ENCODE measurements around the gene FOXP1. TPM values are rescaled to one million over a fixed set of nuclear protein-coding genes. Genes with fewer than 3 reads are reported as not detected.

Gene FOXP1
- total RNA-seq, 2 donors from 2014 or later = 41.7 to 94.3 TPM

- H3K36me3 Mint-ChIP-seq (ENCODE audit: low read depth) = no peaks in the 10 kb centered on the region
- Histone ChIP-seq H3K36me3 (ENCODE audit: control insufficient read depth, insufficient read depth, low read length) (no peaks in the 10 kb centered on the region), H3K9ac (ENCODE audit: extremely low read depth, low read length, poor library complexity, severe bottlenecking) (no peak overlapping the region), H3K9me3 (ENCODE audit: control insufficient read depth, low read length) (no peaks in the 10 kb centered on the region), H3K4me3 (ENCODE audit: low read length) (no peak overlapping the region), H3K27ac (ENCODE audit: low read depth, low read length) (no peak overlapping the region), H3K27me3 (ENCODE audit: control insufficient read depth, insufficient read depth, low read length, poor library complexity, severe bottlenecking) (no peaks in the 10 kb centered on the region), H3K4me1 (ENCODE audit: control insufficient read depth, insufficient read depth, low read length) (no peaks in the 10 kb centered on the region)
- H3K4me1 Mint-ChIP-seq = no peaks in the 10 kb centered on the region
- H3K27me3 Mint-ChIP-seq (ENCODE audit: insufficient read depth) = no peaks in the 10 kb centered on the region
- no peaks in the 10 kb centered on the region for H3K9me3 Mint-ChIP-seq
- no peak for DNase-seq
- no peak overlapping the region for H3K4me3 Mint-ChIP-seq
- H3K27ac Mint-ChIP-seq = no peak overlapping the region
- TF ChIP-seq, protein P1, sequence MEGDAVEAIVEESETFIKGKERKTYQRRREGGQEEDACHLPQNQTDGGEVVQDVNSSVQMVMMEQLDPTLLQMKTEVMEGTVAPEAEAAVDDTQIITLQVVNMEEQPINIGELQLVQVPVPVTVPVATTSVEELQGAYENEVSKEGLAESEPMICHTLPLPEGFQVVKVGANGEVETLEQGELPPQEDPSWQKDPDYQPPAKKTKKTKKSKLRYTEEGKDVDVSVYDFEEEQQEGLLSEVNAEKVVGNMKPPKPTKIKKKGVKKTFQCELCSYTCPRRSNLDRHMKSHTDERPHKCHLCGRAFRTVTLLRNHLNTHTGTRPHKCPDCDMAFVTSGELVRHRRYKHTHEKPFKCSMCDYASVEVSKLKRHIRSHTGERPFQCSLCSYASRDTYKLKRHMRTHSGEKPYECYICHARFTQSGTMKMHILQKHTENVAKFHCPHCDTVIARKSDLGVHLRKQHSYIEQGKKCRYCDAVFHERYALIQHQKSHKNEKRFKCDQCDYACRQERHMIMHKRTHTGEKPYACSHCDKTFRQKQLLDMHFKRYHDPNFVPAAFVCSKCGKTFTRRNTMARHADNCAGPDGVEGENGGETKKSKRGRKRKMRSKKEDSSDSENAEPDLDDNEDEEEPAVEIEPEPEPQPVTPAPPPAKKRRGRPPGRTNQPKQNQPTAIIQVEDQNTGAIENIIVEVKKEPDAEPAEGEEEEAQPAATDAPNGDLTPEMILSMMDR (conservative IDR thresholded peaks at IDR 0.05) = no peak
- 92 to 96% methylated on average over 4 of the region's 4 CpGs for WGBS, 2 experiments (ENCODE audit: insufficient coverage in 1 of 2, insufficient read length in 1 of 2)
Measured at GRCh38 chr3:70930066-70930465, 653.5 kb downstream of the FOXP1 start.

- no peaks in the 10 kb centered on the region for H3K36me3 ChIP-seq (ENCODE audit: control insufficient read depth, insufficient read depth, low read length)
- H3K9me3 Mint-ChIP-seq = no peaks in the 10 kb centered on the region
- TF ChIP-seq, protein P1 (conservative IDR thresholded peaks at IDR 0.05) = no peak
- H3K4me3 Mint-ChIP-seq = no peak overlapping the region
- no peak for DNase-seq
- WGBS, 2 experiments (ENCODE audit: insufficient coverage in 1 of 2, insufficient read length in 1 of 2) = 95 to 96% methylated on average over 4 of the region's 4 CpGs
- H3K36me3 Mint-ChIP-seq (ENCODE audit: low read depth) = no peaks in the 10 kb centered on the region
- no peaks in the 10 kb centered on the region for H3K27me3 ChIP-seq (ENCODE audit: control insufficient read depth, insufficient read depth, low read length, poor library complexity, severe bottlenecking)
- no peaks in the 10 kb centered on the region for H3K9me3 ChIP-seq (ENCODE audit: control insufficient read depth, low read length)
- no peak overlapping the region for H3K9ac ChIP-seq (ENCODE audit: extremely low read depth, low read length, poor library complexity, severe bottlenecking)
- H3K4me3 ChIP-seq (ENCODE audit: low read length) = no peak overlapping the region
- H3K4me1 ChIP-seq (ENCODE audit: control insufficient read depth, insufficient read depth, low read length) = no peaks in the 10 kb centered on the region
- no peaks in the 10 kb centered on the region for H3K27me3 Mint-ChIP-seq (ENCODE audit: insufficient read depth)
- no peak overlapping the region for H3K27ac Mint-ChIP-seq
- no peaks in the 10 kb centered on the region for H3K4me1 Mint-ChIP-seq
- no peak overlapping the region for H3K27ac ChIP-seq (ENCODE audit: low read depth, low read length)
Measured at GRCh38 chr3:70927239-70927638, 656.3 kb downstream of the FOXP1 start.

- 83 to 89% methylated on average over 1 to 7 of the region's 7 CpGs for WGBS, 2 experiments (ENCODE audit: insufficient coverage in 1 of 2, insufficient read length in 1 of 2)
- no peaks in the 10 kb centered on the region for H3K9me3 ChIP-seq (ENCODE audit: control insufficient read depth, low read length)
- TF ChIP-seq, protein P1 (conservative IDR thresholded peaks at IDR 0.05) = no peak
- H3K4me3 ChIP-seq (ENCODE audit: low read length) = no peak overlapping the region
- no peaks in the 10 kb centered on the region for H3K36me3 ChIP-seq (ENCODE audit: control insufficient read depth, insufficient read depth, low read length)
- no peak for DNase-seq
- H3K27me3 ChIP-seq (ENCODE audit: control insufficient read depth, insufficient read depth, low read length, poor library complexity, severe bottlenecking) = no peaks in the 10 kb centered on the region
- H3K36me3 Mint-ChIP-seq (ENCODE audit: low read depth) = no peaks in the 10 kb centered on the region
- no peak overlapping the region for H3K4me3 Mint-ChIP-seq
- H3K27ac Mint-ChIP-seq = no peak overlapping the region
- no peaks in the 10 kb centered on the region for H3K4me1 ChIP-seq (ENCODE audit: control insufficient read depth, insufficient read depth, low read length)
- no peaks in the 10 kb centered on the region for H3K27me3 Mint-ChIP-seq (ENCODE audit: insufficient read depth)
- no peak overlapping the region for H3K9ac ChIP-seq (ENCODE audit: extremely low read depth, low read length, poor library complexity, severe bottlenecking)
- H3K9me3 Mint-ChIP-seq = no peaks in the 10 kb centered on the region
- no peaks in the 10 kb centered on the region for H3K4me1 Mint-ChIP-seq
- H3K27ac ChIP-seq (ENCODE audit: low read depth, low read length) = no peak overlapping the region
Measured at GRCh38 chr3:70926835-70927234, 656.7 kb downstream of the FOXP1 start.
